ENCODE measurements around the gene PSMB10. TPM values are rescaled to one million over a fixed set of nuclear protein-coding genes. Genes with fewer than 3 reads are reported as not detected.

PSMB10 gene
- total RNA-seq, 1 experiment from 2014 or later: 24.5 TPM

- H3T11ph ChIP-seq (ENCODE audit: low read length): no peak overlapping the region
- H3K4me1 ChIP-seq (ENCODE audit: insufficient read depth, low read length): no peaks in the 10 kb centered on the region
- H3K27ac Mint-ChIP-seq: peak overlapping the region in 1 of 3 experiments; percentile 61; a peak in 1 of 7 replicates
- H3K4ac ChIP-seq (ENCODE audit: low read depth, low read length): no peak overlapping the region
- H4K91ac ChIP-seq (ENCODE audit: insufficient read length, low read depth, low read length): no peak overlapping the region
- H3K9ac ChIP-seq (ENCODE audit: extremely low read depth, insufficient read length, low read length): no peak overlapping the region
- H3K9me3 Mint-ChIP-seq: no peaks in the 10 kb centered on the region
- H2AK5ac ChIP-seq (ENCODE audit: insufficient read length, low read length): no peak overlapping the region
- peaks cover 5 to 19% of the 10 kb centered on the region in 2 experiments for H3K4me1 Mint-ChIP-seq
- H3K27me3 ChIP-seq (ENCODE audit: insufficient read depth, low read length): no peaks in the 10 kb centered on the region
- no peak overlapping the region for H3K56ac ChIP-seq (ENCODE audit: insufficient read length, low read depth, low read length)
- H3K79me2 ChIP-seq (ENCODE audit: insufficient read depth, low read length): no peaks in the 10 kb centered on the region
- TF ChIP-seq CTCF (conservative IDR thresholded peaks at IDR 0.05): peak; percentile 85
- H3K23ac ChIP-seq (ENCODE audit: insufficient read length, low read depth, low read length): no peak overlapping the region
- H3K4me3 Mint-ChIP-seq: peak overlapping the region in 1 of 2 experiments; percentile 57; a peak in 1 of 5 replicates
- no peaks in the 10 kb centered on the region for H3K23me2 ChIP-seq (ENCODE audit: insufficient read length, low read depth, low read length, poor library complexity, severe bottlenecking)
- WGBS (ENCODE audit: extremely low coverage, insufficient read length, low lambda C conversion rate): no CpG with 5 or more reads among the region's 6 CpGs
- H3K27ac ChIP-seq (ENCODE audit: insufficient read length, low read depth, low read length): no peak overlapping the region
- no peaks in the 10 kb centered on the region for H3K27me3 Mint-ChIP-seq (ENCODE audit: low read depth)
- no peak overlapping the region for H4K5ac ChIP-seq (ENCODE audit: insufficient read length, low read depth, low read length)
- no peak overlapping the region for H2AFZ ChIP-seq (ENCODE audit: low read length)
- H4K8ac ChIP-seq (replicated peaks; ENCODE audit: insufficient read length, low read depth, low read length): no peak overlapping the region
- H2BK120ac ChIP-seq (ENCODE audit: low read depth, low read length, poor library complexity, severe bottlenecking): no peak overlapping the region
- H3K14ac ChIP-seq (ENCODE audit: insufficient read depth, low read length): no peak overlapping the region
- H2BK20ac ChIP-seq (ENCODE audit: low read depth, low read length, poor library complexity, severe bottlenecking): no peak overlapping the region
- no peak overlapping the region for H2BK15ac ChIP-seq (ENCODE audit: low read depth, low read length)
- no peaks in the 10 kb centered on the region for H4K20me1 ChIP-seq (ENCODE audit: control insufficient read depth, insufficient read depth, insufficient read length)
- H2BK12ac ChIP-seq (ENCODE audit: insufficient read length, low read depth, low read length): no peak overlapping the region
- peak; percentile 81 for DNase-seq
- no peaks in the 10 kb centered on the region for H3K9me3 ChIP-seq (ENCODE audit: control insufficient read depth, low read depth, low read length)
- peaks cover 11 to 44% (median 15%) of the 10 kb centered on the region in 3 experiments; a peak in 5 of 7 replicates for H3K36me3 Mint-ChIP-seq (ENCODE audit: insufficient read depth in 1 of 3, low read depth in 3 of 3)
- no peaks in the 10 kb centered on the region for H3K79me1 ChIP-seq (ENCODE audit: insufficient read depth, low read depth, low read length, poor library complexity, severe bottlenecking)
- no peak overlapping the region for H3K4me2 ChIP-seq (ENCODE audit: insufficient read depth, insufficient read length, low read length)
- no peak overlapping the region for H2BK5ac ChIP-seq (ENCODE audit: insufficient read length, low read length)
- no peak overlapping the region for H3K18ac ChIP-seq (ENCODE audit: insufficient read length, low read depth, low read length)
Observed at GRCh38 chr16:67942200-67942509, 5.5 kb upstream of the PSMB10 start.
